Endothelial cell of umbilical vein (primary cell): ENCODE results near the gene CCDC106. TPM values are rescaled to one million over a fixed set of nuclear protein-coding genes. Genes with fewer than 3 reads are reported as not detected.

Experiments used
- BruUV-seq: library from RNA; stranded (reverse); fragments of 400-500 nt; replicated peaks from 2 replicates; lab custom pipeline; 2021; lab: Mats Ljungman, UMichigan
- CTCF ChIA-PET: fragments of 300-600, 350-600 bp; sonication (Branson Sonifier 250); formaldehyde crosslinking; loops from one replicate; lab custom pipeline; 2021; ENCODE audit warnings: antibody characterized with exemption, inconsistent platforms; lab: Charles Lee
- POLR2A ChIA-PET: fragments of 300-600, 350-600 bp; sonication (Branson Sonifier 250); formaldehyde crosslinking; loops from one replicate; lab custom pipeline; 2021; ENCODE audit warnings: antibody characterized with exemption, inconsistent platforms; lab: Charles Lee
- DNase-seq: peaks from one replicate; pipeline ENCODE4 v3.0.0-alpha.2; 2011; ENCODE audit warnings: low read depth, low spot score
- FAIRE-seq: peaks from 2 replicates; lab custom pipeline; 2011; peaks lifted over from hg19 to GRCh38; lab: Jason Lieb, UNC
- H2AFZ ChIP-seq: 2 replicates; pipeline ENCODE4 v1.6.0; 2012; ENCODE audit warnings: low read depth, low read length, control low read depth, inconsistent platforms
- H3K27ac ChIP-seq: 2 replicates; pipeline ENCODE4 v1.5.1; 2011; ENCODE audit warnings: low read depth, mild to moderate bottlenecking, control low read depth, low read length, moderate library complexity; ENCODE audit not compliant: insufficient read depth
- H3K27me3 ChIP-seq, 2 experiments: 2 replicates each; pipeline versions ENCODE4 v1.6.0 to v1.6.1; 2011; ENCODE audit warnings: low read length in 2 of 2, mixed read lengths in 1 of 2; ENCODE audit not compliant: control insufficient read depth in 2 of 2, insufficient read depth in 2 of 2
- H3K36me3 ChIP-seq, 2 experiments: 2 replicates in 1 of 2; 3 replicates in 1 of 2; pipeline ENCODE4 v1.5.1; 2011; ENCODE audit warnings: low read length in 2 of 2, mild to moderate bottlenecking in 1 of 2, moderate library complexity in 1 of 2; ENCODE audit not compliant: control insufficient read depth in 2 of 2, insufficient read depth in 2 of 2; ENCODE audit errors: extremely low read depth in 1 of 2
- H3K4me1 ChIP-seq: 3 replicates; pipeline ENCODE4 v1.5.1; 2011; ENCODE audit warnings: mild to moderate bottlenecking, low read length; ENCODE audit not compliant: control insufficient read depth, insufficient read depth; ENCODE audit errors: extremely low read depth
- H3K4me2 ChIP-seq: 2 replicates; pipeline ENCODE4 v1.6.1; 2011; ENCODE audit warnings: low read length, control low read depth, mixed read lengths; ENCODE audit not compliant: insufficient read depth
- H3K4me3 ChIP-seq, 3 experiments: fragments of 200-600 bp in 1 of 3; sonication (generic), shearing (Covaris generic) in 1 of 3; replicated peaks in 1 of 3; 2 replicates each; pipeline ENCODE4 v1.5.1; 2011 to 2016; ENCODE audit warnings: control low read depth in 3 of 3, low read length in 3 of 3, mild to moderate bottlenecking in 2 of 3, inconsistent platforms in 1 of 3, low read depth in 1 of 3, moderate library complexity in 1 of 3; ENCODE audit not compliant: insufficient read depth in 1 of 3
- H3K79me2 ChIP-seq: 2 replicates; pipeline ENCODE4 v1.6.0; 2012; ENCODE audit warnings: low read length, inconsistent platforms; ENCODE audit not compliant: control insufficient read depth, insufficient read depth
- H3K9ac ChIP-seq: replicated peaks from 2 replicates; pipeline ENCODE3; 2011; ENCODE audit warnings: low read length, control low read depth; ENCODE audit not compliant: insufficient read depth; ENCODE audit errors: extremely low read depth
- H3K9me1 ChIP-seq: replicated peaks from 3 replicates; pipeline ENCODE4 v1.6.0; 2011; ENCODE audit warnings: mild to moderate bottlenecking, low read length; ENCODE audit not compliant: control insufficient read depth, insufficient read depth; ENCODE audit errors: extremely low read depth
- H3K9me3 ChIP-seq: replicated peaks from 2 replicates; pipeline ENCODE4 v1.5.1; 2012; ENCODE audit warnings: low read length, inconsistent platforms; ENCODE audit not compliant: control insufficient read depth, insufficient read depth
- H4K20me1 ChIP-seq: replicated peaks from 2 replicates; pipeline ENCODE3; 2011; ENCODE audit warnings: mild to moderate bottlenecking, low read length; ENCODE audit not compliant: control insufficient read depth, insufficient read depth; ENCODE audit errors: extremely low read depth
- CTCF ChIP-seq, 2 donors: IDR thresholded peaks; 1 replicate in 1 of 2; 2 replicates in 1 of 2; pipeline ENCODE4 v1.5.1; 2011; ENCODE audit warnings: low read length in 2 of 2, mild to moderate bottlenecking in 2 of 2, moderate library complexity in 2 of 2, control low read depth in 1 of 2, inconsistent platforms in 1 of 2, low read depth in 1 of 2; ENCODE audit not compliant: insufficient read depth in 1 of 2; ENCODE audit errors: extremely low read depth in 1 of 2
- EZH2 ChIP-seq: IDR thresholded peaks from 2 replicates; pipeline ENCODE4 v1.6.1; 2012; ENCODE audit warnings: borderline replicate concordance, low read depth, mild to moderate bottlenecking, moderate library complexity, low read length, inconsistent platforms; ENCODE audit not compliant: severe bottlenecking
- FOS ChIP-seq: IDR thresholded peaks from 2 replicates; pipeline ENCODE4 v1.6.1; 2011; ENCODE audit warnings: mild to moderate bottlenecking, low read length, moderate library complexity, borderline replicate concordance; ENCODE audit not compliant: insufficient read depth
- GATA2 ChIP-seq: IDR thresholded peaks from 2 replicates; pipeline ENCODE4 v1.7.0; 2011; ENCODE audit warnings: low read depth, mild to moderate bottlenecking, moderate library complexity, mixed read lengths, low read length; ENCODE audit not compliant: insufficient read length, insufficient read depth
- JUN ChIP-seq: IDR thresholded peaks from 2 replicates; pipeline ENCODE4 v1.6.1; 2011; ENCODE audit warnings: borderline replicate concordance, low read depth; ENCODE audit not compliant: insufficient read length, insufficient read depth
- MAX ChIP-seq: IDR thresholded peaks from 2 replicates; pipeline ENCODE4 v1.6.1; 2011; ENCODE audit not compliant: insufficient read depth, insufficient read length
- MYC ChIP-seq: IDR thresholded peaks from one replicate; pipeline ENCODE4 v1.6.1; 2011; ENCODE audit warnings: mild to moderate bottlenecking, low read depth, low read length
- POLR2A ChIP-seq: IDR thresholded peaks from 2 replicates; pipeline ENCODE4 v1.6.1; 2012; ENCODE audit warnings: low read depth, mild to moderate bottlenecking, control low read depth, low read length
- POLR2AphosphoS5 ChIP-seq: IDR thresholded peaks from 2 replicates; pipeline ENCODE4 v1.6.1; 2012; ENCODE audit warnings: low read depth, mild to moderate bottlenecking, control low read depth, low read length, moderate library complexity; ENCODE audit not compliant: insufficient read depth
- dilution Hi-C: fragments of 300-500 bp; cut with MboI; formaldehyde crosslinking; loops from one replicate; pipeline ENCODE4 v1.15.0; 2019; ENCODE audit warnings: low sequenced_read_pairs; ENCODE audit not compliant: extremely low pct_ligation_motif_present
- intact Hi-C: fragments of 100-400 bp; cut with micrococcal nuclease; formaldehyde crosslinking; loops from one replicate; pipeline ENCODE4 v1.10.0; 2022
- polyA plus RNA-seq, 4 experiments: library from polyadenylated mRNA; depleted of rRNA in 3 of 4; stranded (reverse) in 3 of 4; unstranded in 1 of 4; fragments of >200 nt; gene quantifications; 2 replicates each; pipeline versions ENCODE4 v1.2.1 to v1.2.3, GENCODE V29; 2011 to 2012; ENCODE audit warnings: missing spikeins in 1 of 4
- total RNA-seq: library from RNA; stranded (reverse); gene quantifications from 2 replicates; pipeline ENCODE4 v1.2.3, GENCODE V29; 2021

CCDC106 gene
- total and polyA plus RNA-seq, 2 donors (not counting 3 experiments of a cell fraction or from before 2014, with no cell fraction given) = 11.8 to 12.0 TPM

- H3K27ac ChIP-seq = no peak overlapping the region
- H3K4me2 ChIP-seq = no peak overlapping the region
- peaks cover 18% of the 10 kb centered on the region for H3K79me2 ChIP-seq
- no peak overlapping the region for H3K9ac ChIP-seq
- H3K9me1 ChIP-seq = no peaks in the 10 kb centered on the region
- peaks cover 4 to 55% of the 10 kb centered on the region in 2 experiments for H3K36me3 ChIP-seq
- no peak for TF ChIP-seq FOS
- H3K9me3 ChIP-seq = no peaks in the 10 kb centered on the region
- intact Hi-C loops (no loop called here), dilution Hi-C loops (no loop called here)
- no peaks in the 10 kb centered on the region for H3K4me1 ChIP-seq
- BruUV-seq = no TSS peak
- DNase-seq (no peak), FAIRE-seq (no peak)
- no peak overlapping the region for H2AFZ ChIP-seq
- POLR2A ChIA-PET = no interaction called here
- CTCF ChIA-PET = no interaction called here
- H3K4me3 ChIP-seq = no peak overlapping the region
- H3K27me3 ChIP-seq = no peaks in the 10 kb centered on the region
- H4K20me1 ChIP-seq = no peaks in the 10 kb centered on the region
These were observed 41.5 kb downstream of the CCDC106 start for GRCh38 chr19:55689411-55690108.

GRCh38 chr19:55690109-55690768 lies 42.2 kb downstream of the CCDC106 start:
- ChIA-PET POLR2A (no interaction called here), CTCF (no interaction called here)
- Histone ChIP-seq H3K9me3 (no peaks in the 10 kb centered on the region), H3K4me2 (no peak overlapping the region), H3K36me3 (peaks cover 4 to 55% of the 10 kb centered on the region in 2 experiments), H3K4me3 (no peak overlapping the region), H3K4me1 (no peaks in the 10 kb centered on the region), H3K27me3 (no peaks in the 10 kb centered on the region), H3K79me2 (peaks cover 13% of the 10 kb centered on the region), H3K9ac (no peak overlapping the region), H3K27ac (no peak overlapping the region), H2AFZ (no peak overlapping the region), H3K9me1 (no peaks in the 10 kb centered on the region), H4K20me1 (no peaks in the 10 kb centered on the region)
- DNase-seq (no peak), FAIRE-seq (no peak)
- BruUV-seq = no TSS peak
- TF ChIP-seq FOS = no peak
- TF ChIP-seq POLR2A = no peak
- TF ChIP-seq CTCF (IDR thresholded peaks at IDR 0.05; ENCODE audit: extremely low read depth in 1 of 2, insufficient read depth in 1 of 2, low read depth in 1 of 2, low read length in 2 of 2) = no peak
- TF ChIP-seq EZH2 = no peak
- no peak for TF ChIP-seq MYC
- no peak for TF ChIP-seq JUN
- TF ChIP-seq GATA2 = no peak
- TF ChIP-seq POLR2AphosphoS5 = no peak
- no peak for TF ChIP-seq MAX
- dilution Hi-C loops = no loop called here
- intact Hi-C loops = no loop called here
